WERI-Rb-1 (cell line): Measurements from ENCODE around the gene SELENOO.

ENCODE experiments used
- DNase-seq: peaks from one replicate; pipeline ENCODE4 v3.0.0-alpha.2; 2020
- H3K27ac ChIP-seq: fragments of 250-450 bp; sonication (Bioruptor Pico); 2 replicates; pipeline ENCODE4 v1.5.1; 2020; ENCODE audit warnings: mild to moderate bottlenecking, moderate library complexity
- H3K27me3 ChIP-seq: fragments of 250-450 bp; sonication (Bioruptor Pico); 2 replicates; pipeline ENCODE4 v1.5.1; 2021; ENCODE audit warnings: mild to moderate bottlenecking, low read depth, moderate library complexity; ENCODE audit not compliant: insufficient read depth, severe bottlenecking
- H3K36me3 ChIP-seq: fragments of 250-450 bp; sonication (Bioruptor Pico); 2 replicates; pipeline ENCODE4 v1.5.1; 2020; ENCODE audit warnings: mild to moderate bottlenecking, moderate library complexity
- H3K4me3 ChIP-seq: 2 replicates; pipeline ENCODE4 v1.5.1; 2011; ENCODE audit warnings: low read depth, mild to moderate bottlenecking, control low read depth, low read length
- H3K9me3 ChIP-seq: fragments of 250-450 bp; sonication (Bioruptor Pico); 2 replicates; pipeline ENCODE4 v1.5.1; 2021; ENCODE audit warnings: mild to moderate bottlenecking, moderate library complexity; ENCODE audit not compliant: severe bottlenecking
- TF ChIP-seq, protein P1 (sequence below): IDR thresholded peaks from 2 replicates; pipeline ENCODE4 v1.5.1; 2011; ENCODE audit warnings: low read depth, mild to moderate bottlenecking, control low read depth, inconsistent platforms, low read length

Gene SELENOO

DNA sequence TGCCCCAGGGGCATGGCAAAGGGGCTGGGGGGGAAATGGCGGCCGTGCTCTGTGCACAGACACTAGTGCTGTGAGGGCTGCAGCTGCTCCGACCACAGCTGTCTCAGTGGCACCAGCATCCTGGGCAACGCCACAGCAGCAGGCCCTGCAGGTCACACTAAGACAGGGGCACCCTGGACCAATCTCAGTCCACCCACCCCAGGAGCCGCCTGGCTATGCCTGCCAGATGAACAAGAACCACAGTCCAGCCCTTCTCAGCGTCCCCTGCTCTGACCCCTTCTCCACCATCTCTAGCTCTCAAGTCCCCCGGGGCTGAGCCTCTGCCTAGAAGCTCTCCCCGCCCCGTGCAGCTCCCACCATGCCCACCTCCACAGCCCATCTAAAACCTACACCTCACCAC, 27.6 kb downstream of the SELENOO start:
- Histone ChIP-seq H3K27ac (no peak overlapping the region), H3K9me3 (no peaks in the 10 kb centered on the region), H3K4me3 (no peak overlapping the region), H3K36me3 (peaks cover 17% of the 10 kb centered on the region), H3K27me3 (no peaks in the 10 kb centered on the region)
- TF ChIP-seq, protein P1, sequence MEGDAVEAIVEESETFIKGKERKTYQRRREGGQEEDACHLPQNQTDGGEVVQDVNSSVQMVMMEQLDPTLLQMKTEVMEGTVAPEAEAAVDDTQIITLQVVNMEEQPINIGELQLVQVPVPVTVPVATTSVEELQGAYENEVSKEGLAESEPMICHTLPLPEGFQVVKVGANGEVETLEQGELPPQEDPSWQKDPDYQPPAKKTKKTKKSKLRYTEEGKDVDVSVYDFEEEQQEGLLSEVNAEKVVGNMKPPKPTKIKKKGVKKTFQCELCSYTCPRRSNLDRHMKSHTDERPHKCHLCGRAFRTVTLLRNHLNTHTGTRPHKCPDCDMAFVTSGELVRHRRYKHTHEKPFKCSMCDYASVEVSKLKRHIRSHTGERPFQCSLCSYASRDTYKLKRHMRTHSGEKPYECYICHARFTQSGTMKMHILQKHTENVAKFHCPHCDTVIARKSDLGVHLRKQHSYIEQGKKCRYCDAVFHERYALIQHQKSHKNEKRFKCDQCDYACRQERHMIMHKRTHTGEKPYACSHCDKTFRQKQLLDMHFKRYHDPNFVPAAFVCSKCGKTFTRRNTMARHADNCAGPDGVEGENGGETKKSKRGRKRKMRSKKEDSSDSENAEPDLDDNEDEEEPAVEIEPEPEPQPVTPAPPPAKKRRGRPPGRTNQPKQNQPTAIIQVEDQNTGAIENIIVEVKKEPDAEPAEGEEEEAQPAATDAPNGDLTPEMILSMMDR = no peak
- DNase-seq = no peak

DNA sequence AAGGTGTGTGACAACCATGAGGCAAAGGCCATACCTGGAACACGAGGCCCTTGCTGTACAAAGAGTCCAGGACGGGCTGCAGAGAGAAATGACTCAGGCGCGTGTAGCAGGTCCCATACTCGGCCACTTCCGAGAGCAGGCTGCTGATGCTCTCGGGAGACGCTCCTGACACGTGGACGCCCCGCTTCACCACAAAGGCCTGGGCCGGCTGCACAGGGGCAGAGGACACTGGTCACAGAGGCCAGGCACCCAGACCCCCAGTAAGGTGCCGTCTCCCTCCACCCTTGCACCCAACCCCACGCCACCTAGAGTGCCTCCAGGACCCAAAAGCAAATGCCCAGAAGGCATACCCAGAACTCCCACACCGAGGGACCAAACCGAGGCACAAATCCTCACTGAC, 28.6 kb downstream of the SELENOO start:
- H3K27me3 ChIP-seq = no peaks in the 10 kb centered on the region
- no peaks in the 10 kb centered on the region for H3K9me3 ChIP-seq
- no peak for DNase-seq
- H3K36me3 ChIP-seq = peaks cover 10% of the 10 kb centered on the region
- no peak overlapping the region for H3K4me3 ChIP-seq
- no peak overlapping the region for H3K27ac ChIP-seq
- TF ChIP-seq, protein P1 = no peak

DNA sequence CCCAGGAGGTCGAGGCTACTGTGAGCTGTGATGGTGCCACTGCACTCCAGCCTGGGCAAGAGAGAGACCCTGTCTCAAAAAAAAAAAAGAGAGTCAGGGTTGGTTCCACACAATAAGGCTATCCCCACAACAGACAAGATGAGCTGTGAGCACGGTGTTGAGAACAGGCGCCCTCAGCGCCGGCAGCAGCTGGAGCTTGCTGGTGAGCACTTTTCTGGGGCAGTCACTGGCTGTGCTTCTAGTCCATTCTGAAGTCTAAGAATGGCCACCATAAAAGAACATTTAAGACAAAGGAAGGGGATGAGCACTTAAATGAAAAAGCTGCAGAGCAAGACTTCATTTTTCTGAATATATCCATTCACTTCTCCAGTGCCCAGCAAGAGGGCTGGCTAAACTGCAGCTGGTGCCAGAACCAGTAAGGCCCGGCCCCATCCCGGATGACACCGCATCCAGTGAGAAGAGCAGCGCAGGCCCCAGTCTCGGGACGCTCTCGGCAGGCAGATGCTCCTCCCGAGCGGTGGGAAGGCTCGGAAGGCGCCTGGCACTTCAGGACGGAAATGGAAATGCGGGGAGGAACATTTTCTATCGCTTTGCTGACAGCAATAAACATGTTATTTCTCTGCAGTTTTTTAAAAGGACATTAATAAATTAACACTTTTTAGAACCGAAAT, 31.8 kb downstream of the SELENOO start:
- Histone ChIP-seq H3K27me3 (no peaks in the 10 kb centered on the region), H3K9me3 (no peaks in the 10 kb centered on the region), H3K27ac (no peak overlapping the region), H3K36me3 (peaks cover 5% of the 10 kb centered on the region), H3K4me3 (no peak overlapping the region)
- no peak for DNase-seq
- TF ChIP-seq, protein P1 = no peak

DNA sequence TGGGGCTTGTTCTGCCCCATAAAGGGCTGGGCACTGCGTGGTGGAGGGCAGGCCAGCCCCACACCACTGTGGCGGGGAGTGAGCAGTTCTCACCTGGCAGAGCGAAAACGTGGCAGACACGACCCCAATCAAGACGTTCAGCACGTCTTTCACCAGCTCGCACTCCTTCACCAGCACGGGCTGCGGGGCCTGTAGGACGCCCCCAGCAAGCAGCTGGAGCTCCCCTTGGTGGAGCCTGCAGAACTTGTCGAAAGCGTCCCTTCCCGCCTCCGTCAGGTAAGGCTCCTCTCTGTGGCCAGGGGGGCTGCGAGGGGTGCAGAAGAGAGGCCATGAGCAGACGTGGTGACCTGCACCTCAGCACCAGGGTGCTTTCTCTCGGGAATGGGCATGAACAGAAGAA, 32.4 kb downstream of the SELENOO start:
- Histone ChIP-seq H3K36me3 (peaks cover 5% of the 10 kb centered on the region), H3K9me3 (no peaks in the 10 kb centered on the region), H3K27me3 (no peaks in the 10 kb centered on the region), H3K27ac (no peak overlapping the region), H3K4me3 (no peak overlapping the region)
- DNase-seq = no peak
- TF ChIP-seq, protein P1 = no peak

DNA sequence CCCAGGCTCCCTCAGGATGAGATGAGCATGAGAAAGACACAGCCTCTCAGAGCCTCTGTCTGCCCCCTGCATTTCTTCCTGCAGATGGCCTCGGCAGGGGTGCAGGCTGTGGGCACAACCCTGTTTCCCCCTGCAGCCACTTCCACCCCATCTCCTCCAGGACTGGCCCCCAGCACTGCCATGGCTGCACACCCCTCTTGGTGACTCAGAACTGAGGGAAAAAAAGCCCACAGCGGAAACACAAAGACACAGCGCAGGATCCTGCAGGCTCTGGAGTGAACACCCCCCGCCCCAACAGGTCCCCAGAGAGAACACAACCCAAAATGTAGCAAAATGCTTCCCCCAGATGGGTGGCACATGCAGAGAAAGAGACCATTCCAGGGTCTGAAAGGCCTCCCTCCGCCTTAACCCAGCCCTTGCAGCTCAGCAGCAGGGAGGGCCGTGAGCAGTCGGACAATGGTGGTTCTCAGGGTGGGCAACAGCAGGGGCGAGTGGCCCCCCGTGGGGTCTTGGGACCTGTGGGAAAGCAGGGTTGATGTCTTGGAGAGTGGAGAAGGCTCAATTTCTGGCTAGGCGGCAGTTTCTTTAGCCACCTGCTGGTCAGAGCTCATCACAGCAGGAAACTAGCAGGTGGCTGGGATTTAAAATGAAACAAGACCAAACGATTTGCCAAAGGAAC, 36.1 kb downstream of the SELENOO start:
- TF ChIP-seq, protein P1 = peak; percentile 72
- Histone ChIP-seq H3K36me3 (peaks cover 24% of the 10 kb centered on the region), H3K4me3 (no peak overlapping the region), H3K27me3 (no peaks in the 10 kb centered on the region), H3K27ac (no peak overlapping the region), H3K9me3 (no peaks in the 10 kb centered on the region)
- peak; percentile 47 for DNase-seq
